KOPT-K1 (cell line): ENCODE data around the gene TNKS1BP1.
"Not testable (repeated sequence)": the region's sequence is repeated elsewhere in the genome, so short reads cannot be mapped to it uniquely, and the experiment has no call there.

Experiments used
- H3K27ac ChIP-seq: fragments of 200-600 bp; sonication (generic); 2 replicates; pipeline ENCODE4 v1.5.1; 2016; ENCODE audit warnings: antibody characterized with exemption, mild to moderate bottlenecking, low read depth, low read length; ENCODE audit not compliant: poor library complexity, severe bottlenecking
- H3K36me3 ChIP-seq: fragments of 200-600 bp; sonication (generic); 2 replicates; pipeline ENCODE4 v1.5.1; 2017; ENCODE audit warnings: antibody characterized with exemption, mild to moderate bottlenecking, low read length, moderate library complexity; ENCODE audit not compliant: insufficient read depth
- H3K9me3 ChIP-seq: fragments of 200-600 bp; sonication (generic); 2 replicates; pipeline ENCODE4 v1.5.1; 2017; ENCODE audit warnings: antibody characterized with exemption, low read length, mild to moderate bottlenecking; ENCODE audit not compliant: insufficient read depth, poor library complexity, severe bottlenecking

Gene TNKS1BP1

DNA sequence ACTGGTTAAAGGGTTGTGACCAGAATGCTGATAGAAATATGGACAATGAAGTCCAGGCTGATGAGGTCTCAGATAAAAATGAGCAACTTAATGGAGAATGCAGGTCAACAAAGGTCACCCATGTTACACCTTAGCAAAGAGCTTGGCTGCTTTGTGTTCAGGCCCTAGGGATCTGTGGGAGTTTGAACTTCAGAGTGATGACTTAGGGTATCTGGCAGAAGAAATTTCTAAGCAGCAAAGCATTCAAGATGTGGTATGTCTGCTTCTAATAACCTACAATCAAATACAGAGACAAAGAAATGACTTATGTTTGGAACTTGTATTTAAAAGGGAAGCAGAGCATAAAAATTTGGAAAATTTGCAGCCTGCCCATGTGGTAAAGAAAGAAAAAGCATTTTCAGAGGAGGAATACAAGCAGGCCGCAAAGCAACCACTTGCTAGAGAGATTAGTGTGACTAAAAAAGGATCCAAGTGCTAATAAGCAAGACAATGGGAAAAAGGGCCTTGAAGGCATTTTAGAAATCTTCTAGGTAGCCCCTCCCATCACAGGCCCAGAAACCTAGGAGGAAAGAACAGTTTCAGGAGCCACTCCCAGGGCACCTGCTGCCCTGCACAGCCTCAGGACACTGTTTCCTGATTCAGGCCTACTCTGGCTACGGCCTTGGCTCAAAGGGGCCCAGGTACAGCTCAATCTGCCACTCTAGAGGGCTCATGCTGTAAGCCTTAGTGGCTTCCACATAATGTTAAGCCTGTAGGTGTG is 41.3 kb downstream of the TNKS1BP1 start:
- no peak overlapping the region for H3K27ac ChIP-seq
- no peaks in the 10 kb centered on the region for H3K9me3 ChIP-seq
- H3K36me3 ChIP-seq: no peaks in the 10 kb centered on the region

DNA sequence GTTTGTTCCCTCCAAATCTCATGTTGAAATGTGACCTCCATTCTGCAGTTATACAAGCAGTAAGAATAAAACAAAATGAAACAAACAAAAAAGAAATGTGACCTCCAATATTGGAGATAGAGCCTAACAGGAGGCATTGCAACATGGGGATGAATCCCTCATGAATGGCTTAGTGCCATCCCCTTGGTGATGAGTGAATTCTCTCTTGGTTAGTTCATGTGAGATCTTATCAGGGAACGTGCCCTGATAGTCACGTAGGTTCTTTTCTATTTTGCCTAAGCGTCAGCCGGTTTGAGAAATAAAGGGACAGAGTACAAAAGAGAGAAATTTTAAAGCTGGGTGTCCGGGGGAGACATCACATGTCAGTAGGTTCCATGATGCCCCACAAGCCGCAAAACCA is 43.2 kb downstream of the TNKS1BP1 start:
- not testable (repeated sequence) for H3K27ac ChIP-seq, H3K9me3 ChIP-seq, H3K36me3 ChIP-seq

DNA sequence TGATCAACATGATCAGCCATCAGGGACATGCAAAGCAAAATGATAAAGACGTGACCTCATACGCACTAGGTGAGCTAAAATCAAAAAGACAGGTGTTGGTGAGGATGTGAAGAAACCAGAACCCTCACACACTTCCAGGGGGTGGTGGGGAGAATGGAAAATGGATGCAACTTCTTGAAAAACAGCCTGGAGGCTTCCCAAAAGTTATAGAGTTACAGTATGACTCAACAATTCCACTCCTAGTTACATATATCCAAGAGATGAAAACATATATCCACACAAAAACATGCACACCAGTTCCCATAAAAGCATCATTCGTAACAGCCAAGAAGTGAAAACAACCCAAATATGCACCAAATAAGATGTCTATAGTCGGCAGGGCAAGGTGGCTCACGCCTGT is 45.6 kb downstream of the TNKS1BP1 start:
- no peaks in the 10 kb centered on the region for H3K9me3 ChIP-seq
- H3K36me3 ChIP-seq: no peaks in the 10 kb centered on the region
- no peak overlapping the region for H3K27ac ChIP-seq

DNA sequence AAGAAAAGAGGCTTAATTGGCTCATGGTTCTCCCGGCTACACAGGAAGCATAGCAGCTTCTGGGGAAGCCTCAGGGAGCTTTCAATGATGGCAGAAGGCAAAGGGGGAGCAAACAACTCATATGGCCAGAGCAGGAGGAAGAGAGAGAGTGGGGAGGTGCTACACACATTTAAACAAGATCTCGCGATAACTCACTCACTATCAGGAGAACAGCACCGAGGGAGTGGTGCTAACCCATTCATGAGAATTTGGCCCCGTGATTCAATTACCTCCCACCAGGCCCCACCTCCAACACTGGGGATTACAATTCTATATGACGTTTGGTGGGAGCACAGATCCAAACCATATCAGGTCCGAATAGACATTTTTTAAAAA is 46.0 kb downstream of the TNKS1BP1 start:
- H3K27ac ChIP-seq: no peak overlapping the region
- H3K9me3 ChIP-seq: no peaks in the 10 kb centered on the region

DNA sequence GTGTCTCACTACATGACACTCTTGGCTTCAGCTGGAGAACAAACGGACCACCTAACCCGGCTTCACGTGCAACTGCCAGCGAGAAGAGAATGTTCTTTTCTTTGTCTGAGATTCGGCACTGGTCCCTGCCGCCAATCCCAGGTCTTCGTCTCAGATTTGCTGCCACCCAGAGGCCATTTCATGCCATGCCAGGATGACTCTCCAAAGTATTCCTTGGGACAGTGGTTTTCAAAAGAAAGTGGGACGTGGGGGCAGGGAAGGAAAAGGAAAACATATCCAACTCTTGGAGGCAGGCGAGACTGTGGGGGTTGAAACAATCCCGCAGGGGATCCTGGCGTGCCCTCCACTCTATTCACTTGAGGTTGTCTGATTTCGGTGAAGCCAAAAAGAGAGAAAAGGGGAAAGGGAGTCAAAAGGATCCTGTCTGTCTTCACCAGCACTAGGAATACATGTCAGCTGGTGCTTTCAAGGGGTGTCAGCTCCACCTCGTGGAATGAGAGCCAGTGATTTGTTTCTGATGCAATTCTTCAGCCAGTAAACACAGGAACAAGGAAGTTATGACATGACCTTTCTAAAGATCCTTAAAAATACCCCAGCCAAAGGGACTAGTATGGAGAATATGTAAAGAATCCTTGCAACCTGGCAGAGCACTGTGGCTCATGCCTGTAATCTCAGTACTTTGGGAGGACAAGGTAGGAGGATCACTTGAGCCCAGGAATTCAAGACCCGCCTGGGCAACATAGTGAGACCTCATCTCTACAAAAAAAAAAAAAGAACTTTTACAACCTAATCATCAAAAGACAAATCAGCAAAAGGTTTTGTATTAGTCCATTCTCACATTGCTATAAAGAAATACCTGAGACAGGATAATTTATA is 46.7 kb downstream of the TNKS1BP1 start:
- H3K27ac ChIP-seq: no peak overlapping the region
- no peaks in the 10 kb centered on the region for H3K9me3 ChIP-seq
- no peaks in the 10 kb centered on the region for H3K36me3 ChIP-seq

More for the DNA sequence above, 46.0 kb downstream of the TNKS1BP1 start:
- H3K36me3 ChIP-seq: no peaks in the 10 kb centered on the region

DNA sequence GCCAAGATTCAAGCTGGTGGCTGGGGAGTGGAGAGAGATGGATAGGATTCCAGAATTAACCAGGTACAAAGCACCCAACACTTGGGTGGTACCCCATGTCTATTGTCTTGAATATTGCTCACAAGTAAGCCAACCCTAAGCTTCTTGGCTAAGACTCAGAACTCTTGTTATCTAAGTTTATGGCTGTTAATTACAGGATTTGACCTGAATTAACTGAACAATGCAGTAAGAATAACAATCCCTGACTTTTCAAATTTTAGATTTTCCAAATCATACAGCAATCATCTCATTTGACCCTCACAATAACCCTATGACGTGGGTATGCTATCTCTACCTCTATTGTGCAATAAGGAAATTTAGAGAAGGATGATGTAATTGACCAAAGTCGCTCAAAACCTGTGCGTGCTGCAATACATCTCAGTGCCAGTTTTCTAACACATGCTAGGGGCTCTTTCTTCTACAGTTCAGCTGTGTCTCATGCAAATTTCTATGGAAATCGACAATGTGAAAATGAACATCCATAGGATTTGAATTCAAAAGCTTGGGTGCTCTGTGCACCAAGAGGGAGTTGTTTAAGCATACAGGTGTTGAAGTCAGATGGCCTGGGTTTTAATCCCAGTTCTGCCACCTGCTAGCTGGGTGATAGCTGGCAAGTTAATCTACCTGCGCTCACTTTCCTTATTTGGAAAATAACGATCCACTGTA is 47.6 kb downstream of the TNKS1BP1 start:
- H3K9me3 ChIP-seq: no peaks in the 10 kb centered on the region
- no peak overlapping the region for H3K27ac ChIP-seq
- no peaks in the 10 kb centered on the region for H3K36me3 ChIP-seq

DNA sequence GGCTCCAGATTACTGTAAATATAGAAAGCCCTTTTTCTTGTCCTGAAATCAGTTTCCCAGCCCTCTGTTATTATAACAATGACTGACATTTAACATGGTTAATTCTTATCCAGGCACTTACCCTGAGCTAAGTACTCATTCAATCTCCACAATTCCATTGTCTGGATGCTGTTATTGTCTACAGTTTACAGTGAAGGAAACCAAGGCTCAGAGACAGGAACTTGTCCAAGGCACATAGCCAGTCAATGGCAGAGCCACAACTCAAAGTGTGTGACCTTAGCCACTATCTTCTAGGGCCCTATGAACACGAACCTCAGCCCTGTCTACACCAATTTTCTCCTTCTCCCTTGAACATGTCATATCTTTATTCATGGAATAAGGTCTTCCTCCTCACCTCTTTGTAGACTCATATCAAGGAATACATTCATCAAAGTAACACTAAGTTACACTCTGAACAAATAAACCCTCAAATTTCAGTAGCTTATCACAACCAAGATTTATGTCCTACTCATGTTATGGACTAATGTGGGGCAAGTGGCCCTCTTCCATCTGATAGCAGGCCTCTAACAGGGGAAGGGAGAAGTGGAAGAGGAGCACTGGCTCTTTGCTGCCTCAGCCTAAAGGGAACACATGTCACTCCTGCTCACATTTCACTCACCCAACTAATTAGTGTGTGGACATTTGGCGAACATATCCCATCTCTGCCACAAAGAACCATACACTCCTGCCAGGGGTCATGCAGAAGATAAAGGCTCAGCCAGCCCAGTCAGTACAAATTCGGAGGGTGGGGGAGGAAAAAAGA is 48.4 kb downstream of the TNKS1BP1 start:
- Histone ChIP-seq H3K36me3 (no peaks in the 10 kb centered on the region), H3K9me3 (no peaks in the 10 kb centered on the region), H3K27ac (no peak overlapping the region)

DNA sequence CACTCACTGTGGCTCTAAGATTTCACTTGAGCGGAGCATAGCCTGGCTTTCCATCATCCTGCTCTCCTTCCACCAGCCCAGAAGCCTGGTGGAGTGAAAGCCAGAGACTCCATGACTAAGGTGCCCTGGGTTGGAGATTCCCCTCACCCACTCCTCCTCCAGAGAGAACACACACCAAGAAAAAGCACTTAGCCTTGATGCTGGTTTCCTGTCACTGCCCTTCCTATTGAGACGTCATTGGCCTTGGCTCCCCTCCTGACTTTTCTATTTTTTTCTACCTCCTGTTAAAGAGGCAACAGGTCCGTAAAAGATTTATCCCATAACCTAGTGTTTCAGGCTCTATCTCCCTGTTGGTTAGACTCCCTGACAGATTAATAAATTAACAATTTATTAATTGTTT is 49.2 kb downstream of the TNKS1BP1 start:
- Histone ChIP-seq H3K36me3 (no peaks in the 10 kb centered on the region), H3K9me3 (no peaks in the 10 kb centered on the region), H3K27ac (no peak overlapping the region)

DNA sequence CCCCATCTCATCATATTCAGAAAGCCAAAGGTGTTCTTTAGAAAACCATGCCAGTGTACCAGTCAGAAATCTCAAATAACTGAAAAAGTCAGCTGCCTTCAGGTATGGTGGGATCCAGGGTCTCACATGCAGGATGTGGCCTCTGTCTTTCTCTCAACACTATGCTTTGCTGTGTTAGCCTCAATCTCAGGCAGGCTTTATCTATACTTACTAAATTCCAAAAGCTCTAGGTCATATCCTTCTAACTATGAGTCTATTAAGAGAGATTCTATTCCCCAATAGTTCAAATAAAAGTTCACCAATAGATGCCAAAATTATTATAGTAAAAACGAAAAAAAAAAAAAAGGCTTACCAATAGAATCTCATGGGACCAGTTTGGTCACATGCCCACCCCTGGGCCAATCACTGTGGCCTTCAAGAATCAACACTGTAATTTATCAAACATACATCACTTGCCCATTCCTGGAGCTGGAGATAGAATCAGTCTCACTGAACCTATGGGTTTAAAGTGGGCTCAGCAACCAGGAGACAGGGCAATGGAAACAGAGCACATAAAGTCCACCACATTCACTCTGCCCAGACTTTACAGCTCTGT is 49.8 kb downstream of the TNKS1BP1 start:
- Histone ChIP-seq H3K27ac (no peak overlapping the region), H3K36me3 (no peaks in the 10 kb centered on the region), H3K9me3 (no peaks in the 10 kb centered on the region)

DNA sequence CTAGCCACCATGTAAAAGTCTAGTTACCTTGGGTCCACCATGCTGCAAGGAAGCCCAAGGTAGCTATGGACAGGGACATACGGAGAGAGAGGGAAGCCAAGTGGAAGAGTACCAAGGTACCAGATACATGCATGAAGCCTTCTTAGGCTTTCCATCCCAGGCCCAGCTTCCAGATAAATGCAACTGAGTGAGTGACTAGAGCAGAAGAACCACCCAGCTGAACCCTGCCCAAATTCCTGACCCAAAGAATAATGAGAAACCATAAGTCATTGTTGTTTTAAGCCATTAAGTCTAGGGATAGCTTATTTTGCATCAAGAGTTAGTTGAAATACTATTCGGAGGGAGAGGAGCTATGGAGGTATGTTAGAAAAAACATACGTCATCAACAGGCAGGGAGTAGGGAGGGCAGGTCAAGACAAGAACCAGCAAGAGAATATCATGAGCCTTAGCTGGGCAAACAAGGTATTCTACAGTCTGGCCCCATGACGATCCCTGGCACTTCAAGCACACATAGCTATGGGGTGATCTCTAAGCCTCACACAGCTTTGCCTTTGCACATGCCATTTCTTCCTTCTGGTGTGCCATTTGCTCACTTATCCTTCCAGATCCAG is 51.2 kb downstream of the TNKS1BP1 start:
- H3K9me3 ChIP-seq: no peaks in the 10 kb centered on the region
- H3K36me3 ChIP-seq: no peaks in the 10 kb centered on the region
- no peak overlapping the region for H3K27ac ChIP-seq

DNA sequence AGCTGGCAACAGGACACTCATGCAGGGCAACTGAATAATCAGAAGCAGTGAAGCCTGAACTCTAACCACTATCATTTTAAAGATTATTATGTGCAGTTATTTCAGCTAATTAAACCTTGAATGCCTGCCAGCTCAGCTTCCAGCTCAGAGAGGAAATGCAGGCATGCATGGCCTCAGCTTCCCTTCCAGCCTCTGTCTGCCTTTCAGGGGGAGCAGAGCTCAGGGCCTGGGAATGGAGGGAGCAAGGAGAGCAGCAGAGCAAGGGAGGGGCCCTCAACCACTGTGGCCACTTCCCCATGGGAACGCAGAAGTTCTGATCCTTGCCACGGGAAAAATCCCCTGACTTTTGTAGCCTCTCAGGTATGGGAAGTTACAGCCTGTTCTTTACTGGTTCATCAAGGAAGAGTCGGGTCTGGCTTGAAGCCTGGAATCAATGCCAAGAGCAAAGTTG is 55.2 kb downstream of the TNKS1BP1 start:
- Histone ChIP-seq H3K36me3 (no peaks in the 10 kb centered on the region), H3K9me3 (peaks cover 20% of the 10 kb centered on the region), H3K27ac (no peak overlapping the region)

DNA sequence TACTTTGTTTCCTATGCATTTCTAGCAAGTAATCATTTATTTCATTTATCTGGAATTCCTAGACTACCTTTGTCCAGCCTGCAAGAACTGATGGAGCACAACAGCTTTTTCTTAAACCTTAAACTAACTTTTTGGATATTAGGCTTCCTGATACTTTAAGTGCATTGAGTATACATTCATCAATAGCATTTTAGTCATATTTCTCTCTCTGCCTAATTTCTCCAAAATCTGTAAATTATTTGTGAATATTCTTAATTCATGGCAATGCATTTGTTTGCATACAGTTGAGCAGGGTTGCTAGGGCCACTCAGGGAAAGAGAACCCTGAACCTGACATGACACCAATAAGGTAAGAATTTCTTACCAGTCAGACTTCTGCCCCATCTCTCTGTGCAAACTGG is 58.6 kb downstream of the TNKS1BP1 start:
- Histone ChIP-seq H3K9me3 (peaks cover 20% of the 10 kb centered on the region), H3K27ac (no peak overlapping the region), H3K36me3 (no peaks in the 10 kb centered on the region)

DNA sequence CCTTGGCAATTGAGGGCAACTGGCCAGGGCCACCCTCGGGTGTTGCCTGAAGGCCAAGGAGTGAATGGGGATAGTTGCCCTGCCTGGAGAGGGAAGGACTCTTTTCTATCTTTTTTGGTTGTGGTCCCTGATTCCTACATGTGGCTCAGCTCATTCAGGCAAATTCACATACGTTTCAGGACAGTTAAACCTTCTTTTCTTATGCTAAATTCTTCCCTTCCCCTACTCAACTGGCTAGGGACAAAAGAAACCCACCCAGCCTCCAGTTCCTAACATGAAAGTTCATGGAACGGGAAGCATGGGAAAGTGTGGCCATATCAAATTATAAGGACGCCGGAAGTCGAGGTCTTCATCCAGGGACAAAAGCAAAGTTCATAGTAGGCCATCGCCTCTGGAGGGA is 61.4 kb downstream of the TNKS1BP1 start:
- H3K27ac ChIP-seq: no peak overlapping the region
- peaks cover 20% of the 10 kb centered on the region for H3K9me3 ChIP-seq
- no peaks in the 10 kb centered on the region for H3K36me3 ChIP-seq

DNA sequence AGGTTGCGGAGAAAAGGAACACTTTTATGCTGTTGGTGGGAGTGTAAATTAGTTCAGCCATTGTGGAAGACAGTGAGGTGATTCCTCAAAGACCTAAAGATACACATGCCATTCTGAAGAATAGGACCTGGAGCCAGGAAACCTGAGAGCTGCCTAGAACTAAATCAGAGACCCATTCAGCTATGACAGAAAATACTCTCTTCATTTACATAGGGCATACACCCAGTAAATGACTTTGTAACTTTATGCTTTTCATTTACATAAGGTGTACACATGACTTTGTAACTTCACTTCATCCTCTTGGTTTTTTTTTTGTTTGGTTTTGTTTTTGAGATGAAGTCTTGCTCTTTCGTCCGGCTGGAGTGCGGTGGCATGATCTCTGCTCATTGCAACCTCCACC is 62.6 kb downstream of the TNKS1BP1 start:
- Histone ChIP-seq H3K36me3 (no peaks in the 10 kb centered on the region), H3K9me3 (peaks cover 15% of the 10 kb centered on the region), H3K27ac (no peak overlapping the region)
